ENCODE results near the gene OPCML.

The OPCML gene

GRCh38 chr11:132438418-132438817 is 1093.9 kb downstream of the OPCML start:
- H3K27ac ChIP-seq: no peak overlapping the region
- TF ChIP-seq CTCF (IDR thresholded peaks at IDR 0.05): no peak
- TF ChIP-seq ZFX (IDR thresholded peaks at IDR 0.05; ENCODE audit: borderline replicate concordance): no peak

- TF ChIP-seq CTCF (IDR thresholded peaks at IDR 0.05) (no peak), ZFX (IDR thresholded peaks at IDR 0.05; ENCODE audit: borderline replicate concordance) (no peak)
These were observed 1101.8 kb downstream of the OPCML start for GRCh38 chr11:132430429-132431062.

GRCh38 chr11:132429685-132430084 is 1102.6 kb downstream of the OPCML start:
- no peak overlapping the region for H3K27ac ChIP-seq
- TF ChIP-seq CTCF (IDR thresholded peaks at IDR 0.05): no peak
- TF ChIP-seq ZFX (IDR thresholded peaks at IDR 0.05; ENCODE audit: borderline replicate concordance): no peak

More at GRCh38 chr11:132430429-132431062, 1101.8 kb downstream of the OPCML start:
- H3K27ac ChIP-seq: no peak overlapping the region

- TF ChIP-seq CTCF (IDR thresholded peaks at IDR 0.05): no peak
- no peak overlapping the region for H3K27ac ChIP-seq
These were observed 1104.7 kb downstream of the OPCML start for GRCh38 chr11:132427611-132428010.

- TF ChIP-seq CTCF (IDR thresholded peaks at IDR 0.05): no peak
- no peak for TF ChIP-seq ZFX (IDR thresholded peaks at IDR 0.05; ENCODE audit: borderline replicate concordance)
- H3K27ac ChIP-seq: no peak overlapping the region
These were observed 1107.9 kb downstream of the OPCML start for GRCh38 chr11:132424433-132424832.

- TF ChIP-seq ZFX (IDR thresholded peaks at IDR 0.05; ENCODE audit: borderline replicate concordance) (no peak), CTCF (IDR thresholded peaks at IDR 0.05) (no peak)
- H3K27ac ChIP-seq: no peak overlapping the region
These were observed 1109.0 kb downstream of the OPCML start for GRCh38 chr11:132423266-132423665.

GRCh38 chr11:132422722-132423121 is 1109.6 kb downstream of the OPCML start:
- H3K27ac ChIP-seq: no peak overlapping the region
- TF ChIP-seq CTCF (IDR thresholded peaks at IDR 0.05) (no peak), ZFX (IDR thresholded peaks at IDR 0.05; ENCODE audit: borderline replicate concordance) (no peak)
